ENCODE data around the gene MAP3K19. TPM values are rescaled to one million over a fixed set of nuclear protein-coding genes. Genes with fewer than 3 reads are reported as not detected.
A peak's percentile ranks its signal among the peaks of the same experiment; 100 is the strongest.
"Not testable (repeated sequence)": the region's sequence is repeated elsewhere in the genome, so short reads cannot be mapped to it uniquely, and the experiment has no call there.

MAP3K19 gene
- not detected for total RNA-seq
- long read RNA-seq, result 0 reads

- DNase-seq (no peak), ATAC-seq (peak; percentile 23)
- intact Hi-C loops (cut with DNase I, micrococcal nuclease), result no loop called here
These were observed at the start of gene MAP3K19 for GRCh38 chr2:135047300-135047699. Gene MAP3K19 (minus strand): TSS chr2:135047447. CDS start chr2:135024647, 22,800 bp downstream.

GRCh38 chr2:135096665-135097446 is 49.6 kb upstream of the MAP3K19 start:
- intact Hi-C loops (cut with DNase I, micrococcal nuclease), result no loop called here
- DNase-seq, result no peak
- ATAC-seq, result no peak

- ATAC-seq (no peak), DNase-seq (no peak)
- intact Hi-C loops (cut with DNase I, micrococcal nuclease), result no loop called here
These were observed 48.3 kb upstream of the MAP3K19 start for GRCh38 chr2:135095591-135095990.

GRCh38 chr2:135094508-135094907 is 47.3 kb upstream of the MAP3K19 start:
- intact Hi-C loops (cut with DNase I, micrococcal nuclease), result no loop called here
- no peak for ATAC-seq
- no peak for DNase-seq

GRCh38 chr2:135093670-135094330 is 46.6 kb upstream of the MAP3K19 start:
- DNase-seq (no peak), ATAC-seq (peak; percentile 93)

GRCh38 chr2:135093193-135093592 is 45.9 kb upstream of the MAP3K19 start:
- intact Hi-C loops (cut with DNase I, micrococcal nuclease), result no loop called here
- DNase-seq (no peak), ATAC-seq (peak; percentile 71)

More at GRCh38 chr2:135093670-135094330, 46.6 kb upstream of the MAP3K19 start:
- intact Hi-C loops (cut with DNase I, micrococcal nuclease), result no loop called here

- ATAC-seq (peak; percentile 44), DNase-seq (no peak)
- intact Hi-C loops (cut with DNase I, micrococcal nuclease), result no loop called here
These were observed 44.4 kb upstream of the MAP3K19 start for GRCh38 chr2:135091681-135092080.

- intact Hi-C loops (cut with DNase I, micrococcal nuclease); DNase-seq; ATAC-seq: not testable (repeated sequence)
These were observed 42.4 kb upstream of the MAP3K19 start for GRCh38 chr2:135089597-135089996.

- ATAC-seq (no peak), DNase-seq (no peak)
- intact Hi-C loops (cut with DNase I, micrococcal nuclease), result no loop called here
These were observed 39.0 kb upstream of the MAP3K19 start for GRCh38 chr2:135086222-135086621.

- DNase-seq (no peak), ATAC-seq (no peak)
- intact Hi-C loops (cut with DNase I, micrococcal nuclease), result no loop called here
These were observed 31.2 kb upstream of the MAP3K19 start for GRCh38 chr2:135078417-135078816.

- no peak for ATAC-seq
These were observed 29.3 kb upstream of the MAP3K19 start for GRCh38 chr2:135076556-135076955.

GRCh38 chr2:135074216-135074615 is 27.0 kb upstream of the MAP3K19 start:
- DNase-seq (peak; percentile 39 to 69), ATAC-seq (peak; percentile 98)
- intact Hi-C loops (cut with DNase I, micrococcal nuclease), result no loop called here

More at GRCh38 chr2:135076556-135076955, 29.3 kb upstream of the MAP3K19 start:
- intact Hi-C loops (cut with DNase I, micrococcal nuclease), result no loop called here
- no peak for DNase-seq

- intact Hi-C loops (cut with DNase I, micrococcal nuclease), result no loop called here
- ATAC-seq, result no peak
These were observed 25.1 kb upstream of the MAP3K19 start for GRCh38 chr2:135072125-135072997.

GRCh38 chr2:135066710-135067109 is 19.5 kb upstream of the MAP3K19 start:
- DNase-seq (no peak), ATAC-seq (no peak)
- intact Hi-C loops (cut with DNase I, micrococcal nuclease), result no loop called here

More at GRCh38 chr2:135072125-135072997, 25.1 kb upstream of the MAP3K19 start:
- no peak for DNase-seq

GRCh38 chr2:135064149-135064548 is 16.9 kb upstream of the MAP3K19 start:
- intact Hi-C loops (cut with DNase I, micrococcal nuclease), result no loop called here
- DNase-seq, result no peak
- ATAC-seq, result no peak

GRCh38 chr2:135063210-135063609 is 16.0 kb upstream of the MAP3K19 start:
- ATAC-seq (no peak), DNase-seq (no peak)
- intact Hi-C loops (cut with DNase I, micrococcal nuclease), result no loop called here

- DNase-seq (no peak), ATAC-seq (no peak)
- intact Hi-C loops (cut with DNase I, micrococcal nuclease), result no loop called here
These were observed 12.3 kb upstream of the MAP3K19 start for GRCh38 chr2:135059577-135059976.

GRCh38 chr2:135056790-135057189 is 9.5 kb upstream of the MAP3K19 start:
- ATAC-seq (no peak), DNase-seq (no peak)
- intact Hi-C loops (cut with DNase I, micrococcal nuclease), result no loop called here

GRCh38 chr2:135055182-135055786 is 8.0 kb upstream of the MAP3K19 start:
- intact Hi-C loops (cut with DNase I, micrococcal nuclease), result no loop called here
- DNase-seq (no peak), ATAC-seq (no peak)

Measured in left colon (tissue), 2 donors.